Caco-2 (cell line): Measurements from ENCODE around the gene DNAH10. TPM values are rescaled to one million over a fixed set of nuclear protein-coding genes. Genes with fewer than 3 reads are reported as not detected.

ENCODE experiments used
- BruUV-seq: library from RNA; stranded (reverse); fragments of 400-500 nt; replicated peaks from 2 replicates; lab custom pipeline; 2021; lab: Mats Ljungman, UMichigan
- CTCF ChIA-PET: fragments of 300-600 bp; sonication (Branson Sonifier 250); formaldehyde crosslinking; loops from one replicate; lab custom pipeline; 2022; ENCODE audit warnings: antibody characterized with exemption; lab: Charles Lee
- POLR2A ChIA-PET: fragments of 300-600 bp; sonication (Branson Sonifier 250); formaldehyde crosslinking; loops from one replicate; lab custom pipeline; 2022; ENCODE audit warnings: antibody characterized with exemption; lab: Charles Lee
- DNase-seq, 2 experiments: peaks; one replicate each; pipeline versions ENCODE4 v3.0.0 to v3.0.0-alpha.2; 2020 to 2022
- H3K27me3 ChIP-seq: replicated peaks from 2 replicates; pipeline ENCODE4 v1.6.0; 2011; ENCODE audit warnings: low read length; ENCODE audit not compliant: control insufficient read depth, insufficient read depth
- H3K36me3 ChIP-seq: 2 replicates; pipeline ENCODE4 v1.5.1; 2011; ENCODE audit warnings: low read length; ENCODE audit not compliant: control insufficient read depth, insufficient read depth
- H3K4me1 ChIP-seq: fragments of 250-450 bp; sonication (Bioruptor Pico); 2 replicates; pipeline ENCODE4 v1.5.1; 2020; ENCODE audit warnings: mild to moderate bottlenecking
- H3K4me3 ChIP-seq: 2 replicates; pipeline ENCODE4 v1.5.1; 2011; ENCODE audit warnings: low read depth, mild to moderate bottlenecking, control low read depth, low read length
- H3K9me3 ChIP-seq: fragments of 250-450 bp; sonication (Bioruptor Pico); 2 replicates; pipeline ENCODE4 v1.5.1; 2020; ENCODE audit warnings: mild to moderate bottlenecking, moderate library complexity
- H3K27ac Mint-ChIP-seq: one replicate; pipeline ENCODE4 v1.8.0; 2022; ENCODE audit warnings: mixed read lengths; ENCODE audit not compliant: unreplicated experiment
- H3K27me3 Mint-ChIP-seq: one replicate; pipeline ENCODE4 v1.8.0; 2022; ENCODE audit warnings: mixed read lengths; ENCODE audit not compliant: insufficient read depth, unreplicated experiment
- H3K36me3 Mint-ChIP-seq: one replicate; pipeline ENCODE4 v1.8.0; 2022; ENCODE audit warnings: mild to moderate bottlenecking, mixed read lengths; ENCODE audit not compliant: insufficient read depth, unreplicated experiment
- H3K4me1 Mint-ChIP-seq: one replicate; pipeline ENCODE4 v1.8.0; 2022; ENCODE audit warnings: low read depth, mixed read lengths; ENCODE audit not compliant: unreplicated experiment
- H3K4me3 Mint-ChIP-seq: one replicate; pipeline ENCODE4 v1.8.0; 2022; ENCODE audit warnings: mild to moderate bottlenecking, moderate library complexity, mixed read lengths; ENCODE audit not compliant: unreplicated experiment
- H3K9me3 Mint-ChIP-seq: one replicate; pipeline ENCODE4 v1.8.0; 2022; ENCODE audit warnings: mixed read lengths; ENCODE audit not compliant: unreplicated experiment
- intact Hi-C: fragments of 100-400 bp; cut with micrococcal nuclease; formaldehyde crosslinking; loops from one replicate; pipeline ENCODE4 v1.10.0; 2022; ENCODE audit not compliant: unreplicated experiment
- total RNA-seq: library from RNA; stranded (reverse); gene quantifications from 2 replicates; pipeline ENCODE4 v1.2.3, GENCODE V29; 2022
- TF ChIP-seq, protein P1 (sequence below), 2 experiments: fragments of 200-600 bp in 1 of 2; IDR thresholded peaks; 1 replicate in 1 of 2; 2 replicates in 1 of 2; pipeline versions ENCODE4 v1.5.1 to v1.8.0; 2011 to 2022; ENCODE audit warnings: antibody characterized with exemption in 1 of 2, control low read depth in 1 of 2, inconsistent platforms in 1 of 2, low read depth in 1 of 2, low read length in 1 of 2, mild to moderate bottlenecking in 1 of 2, moderate library complexity in 1 of 2; ENCODE audit not compliant: insufficient read depth in 1 of 2, severe bottlenecking in 1 of 2, unreplicated experiment in 1 of 2

Gene DNAH10
- total RNA-seq, 1 experiment from 2014 or later, result 0.45 TPM

DNA sequence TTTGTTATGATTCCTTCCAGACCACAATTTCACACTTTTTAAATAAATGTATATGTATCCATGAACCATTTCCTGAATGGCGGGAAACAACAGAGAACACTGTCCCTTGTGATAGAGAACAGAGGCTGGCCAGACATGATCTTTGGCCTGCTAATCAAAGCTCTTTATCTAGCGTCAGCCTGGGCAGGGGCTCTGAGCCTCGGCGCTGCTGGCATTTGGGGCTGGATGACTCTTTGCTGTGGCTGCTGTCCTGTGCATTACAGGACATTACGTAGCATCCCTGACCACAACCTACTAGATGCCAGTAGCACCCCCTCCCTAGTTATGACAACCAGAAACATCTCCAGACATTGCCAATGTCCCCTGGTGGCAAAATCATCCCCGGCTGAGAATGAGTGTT is 77.7 kb downstream of the DNAH10 start:
- Mint-ChIP-seq H3K27ac (no peak overlapping the region), H3K4me3 (no peak overlapping the region), H3K36me3 (no peaks in the 10 kb centered on the region), H3K9me3 (peaks cover 18% of the 10 kb centered on the region), H3K27me3 (no peaks in the 10 kb centered on the region), H3K4me1 (no peaks in the 10 kb centered on the region)
- no TSS peak for BruUV-seq
- H3K9me3 ChIP-seq, result peaks cover under 1% of the 10 kb centered on the region; the same call in 1 of the 2 replicates
- POLR2A ChIA-PET, result no interaction called here
- TF ChIP-seq, protein P1, sequence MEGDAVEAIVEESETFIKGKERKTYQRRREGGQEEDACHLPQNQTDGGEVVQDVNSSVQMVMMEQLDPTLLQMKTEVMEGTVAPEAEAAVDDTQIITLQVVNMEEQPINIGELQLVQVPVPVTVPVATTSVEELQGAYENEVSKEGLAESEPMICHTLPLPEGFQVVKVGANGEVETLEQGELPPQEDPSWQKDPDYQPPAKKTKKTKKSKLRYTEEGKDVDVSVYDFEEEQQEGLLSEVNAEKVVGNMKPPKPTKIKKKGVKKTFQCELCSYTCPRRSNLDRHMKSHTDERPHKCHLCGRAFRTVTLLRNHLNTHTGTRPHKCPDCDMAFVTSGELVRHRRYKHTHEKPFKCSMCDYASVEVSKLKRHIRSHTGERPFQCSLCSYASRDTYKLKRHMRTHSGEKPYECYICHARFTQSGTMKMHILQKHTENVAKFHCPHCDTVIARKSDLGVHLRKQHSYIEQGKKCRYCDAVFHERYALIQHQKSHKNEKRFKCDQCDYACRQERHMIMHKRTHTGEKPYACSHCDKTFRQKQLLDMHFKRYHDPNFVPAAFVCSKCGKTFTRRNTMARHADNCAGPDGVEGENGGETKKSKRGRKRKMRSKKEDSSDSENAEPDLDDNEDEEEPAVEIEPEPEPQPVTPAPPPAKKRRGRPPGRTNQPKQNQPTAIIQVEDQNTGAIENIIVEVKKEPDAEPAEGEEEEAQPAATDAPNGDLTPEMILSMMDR (IDR thresholded peaks at IDR 0.05; ENCODE audit: insufficient read depth in 1 of 2, low read depth in 1 of 2, low read length in 1 of 2, severe bottlenecking in 1 of 2, unreplicated experiment in 1 of 2), result no peak
- H3K4me1 ChIP-seq, result no peaks in the 10 kb centered on the region
- H3K27me3 ChIP-seq, result no peaks in the 10 kb centered on the region
- H3K36me3 ChIP-seq, result no peaks in the 10 kb centered on the region
- DNase-seq, result no peak
- CTCF ChIA-PET, result no interaction called here
- intact Hi-C loops, result no loop called here
- H3K4me3 ChIP-seq, result no peak overlapping the region

DNA sequence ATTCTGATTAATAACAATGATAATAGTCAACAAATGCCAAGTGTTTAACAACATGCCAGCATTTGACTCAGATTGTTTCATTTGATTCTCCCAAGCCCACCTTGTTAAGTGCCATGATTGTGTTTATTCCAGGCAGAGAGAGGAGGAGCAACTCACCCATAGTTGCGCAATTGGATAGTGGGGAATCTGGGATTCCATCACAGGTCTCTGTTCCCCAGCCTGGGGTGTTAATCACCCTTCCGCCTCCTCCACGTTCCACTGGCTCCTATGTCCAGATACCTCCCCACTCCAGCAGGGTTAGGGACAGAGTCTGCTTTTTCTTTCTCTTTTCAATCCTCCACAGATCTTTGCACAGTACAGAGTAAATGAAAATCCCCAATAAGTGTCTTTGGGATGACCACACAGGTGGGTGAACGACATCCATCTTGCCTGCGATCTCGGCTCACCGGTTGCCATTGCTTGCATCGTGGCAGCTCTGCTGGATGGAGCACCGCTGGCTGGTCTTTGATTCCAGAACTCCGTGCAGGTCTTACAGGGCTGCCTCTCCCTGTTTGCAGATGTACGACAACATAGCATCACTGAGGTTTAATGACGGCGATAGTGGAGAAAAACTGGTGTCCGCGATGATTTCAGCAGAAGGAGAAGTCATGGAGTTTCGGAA is 78.8 kb downstream of the DNAH10 start:
- DNase-seq, result no peak
- POLR2A ChIA-PET, result no interaction called here
- CTCF ChIA-PET, result interaction anchor here (0.6 kb wide), 1 partner anchor 460 kb away, joined by 12 read pairs; no protein-coding TSS in a partner anchor

DNA sequence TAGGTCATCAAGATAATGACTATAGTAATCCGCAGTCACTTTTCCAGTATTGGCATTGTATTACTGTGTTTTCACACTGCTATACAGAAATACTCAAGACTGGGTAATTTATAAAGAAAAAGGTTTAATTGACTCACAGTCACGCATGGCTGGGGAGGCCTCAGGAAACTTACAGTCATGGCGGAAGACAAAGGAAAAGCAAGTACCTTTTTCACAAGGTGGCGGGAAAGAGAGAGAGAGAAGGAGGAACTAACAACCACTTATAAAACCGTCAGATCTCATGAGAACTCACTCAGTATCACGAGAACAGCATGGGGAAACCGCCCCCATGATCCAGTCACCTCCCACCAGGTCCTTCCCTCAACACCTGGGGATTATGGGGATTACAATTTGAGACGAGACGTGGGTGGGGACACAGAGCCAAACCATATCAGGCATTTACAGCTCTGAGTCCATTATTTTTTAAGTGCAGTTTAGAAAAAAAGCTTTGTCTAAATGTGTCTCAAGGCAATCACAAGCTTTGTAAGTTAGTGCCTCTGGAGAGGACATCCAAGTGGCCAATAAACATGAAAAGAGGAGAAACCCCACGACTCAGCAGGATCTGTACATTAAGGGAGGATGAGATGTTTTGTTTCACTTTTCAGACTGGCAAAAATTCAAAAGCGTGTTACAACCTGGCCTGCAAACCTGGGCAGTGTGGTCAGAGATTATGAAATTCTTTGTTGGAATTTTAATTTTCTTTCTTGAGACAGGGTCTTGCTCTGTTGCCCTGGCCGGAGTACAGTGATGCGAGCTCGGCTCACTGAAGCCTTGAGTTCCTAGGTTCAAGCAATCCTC is 82.0 kb downstream of the DNAH10 start:
- no TSS peak for BruUV-seq
- TF ChIP-seq, protein P1 (IDR thresholded peaks at IDR 0.05; ENCODE audit: insufficient read depth in 1 of 2, low read depth in 1 of 2, low read length in 1 of 2, severe bottlenecking in 1 of 2, unreplicated experiment in 1 of 2), result no peak
- Mint-ChIP-seq H3K36me3 (no peaks in the 10 kb centered on the region), H3K27ac (no peak overlapping the region), H3K9me3 (peaks cover 27% of the 10 kb centered on the region), H3K4me3 (no peak overlapping the region), H3K4me1 (no peaks in the 10 kb centered on the region), H3K27me3 (no peaks in the 10 kb centered on the region)
- CTCF ChIA-PET, result no interaction called here
- Histone ChIP-seq H3K9me3 (no peaks in the 10 kb centered on the region), H3K4me1 (no peaks in the 10 kb centered on the region), H3K27me3 (no peaks in the 10 kb centered on the region), H3K36me3 (no peaks in the 10 kb centered on the region), H3K4me3 (no peak overlapping the region)
- no peak for DNase-seq
- intact Hi-C loops, result no loop called here
- POLR2A ChIA-PET, result no interaction called here

More for the DNA sequence above, 78.8 kb downstream of the DNAH10 start:
- no peaks in the 10 kb centered on the region for H3K27me3 ChIP-seq
- H3K36me3 ChIP-seq, result no peaks in the 10 kb centered on the region
- no peaks in the 10 kb centered on the region for H3K4me1 ChIP-seq
- BruUV-seq, result no TSS peak
- no peak overlapping the region for H3K27ac Mint-ChIP-seq
- no peaks in the 10 kb centered on the region for H3K9me3 ChIP-seq
- intact Hi-C loops, result no loop called here
- H3K27me3 Mint-ChIP-seq, result no peaks in the 10 kb centered on the region
- H3K36me3 Mint-ChIP-seq, result no peaks in the 10 kb centered on the region
- no peaks in the 10 kb centered on the region for H3K4me1 Mint-ChIP-seq
- H3K9me3 Mint-ChIP-seq, result peaks cover 10% of the 10 kb centered on the region
- TF ChIP-seq, protein P1 (IDR thresholded peaks at IDR 0.05; ENCODE audit: insufficient read depth in 1 of 2, low read depth in 1 of 2, low read length in 1 of 2, severe bottlenecking in 1 of 2, unreplicated experiment in 1 of 2), result no peak
- no peak overlapping the region for H3K4me3 Mint-ChIP-seq
- no peak overlapping the region for H3K4me3 ChIP-seq
